ENCODE data around the gene MRPL20.
"Not testable (repeated sequence)": the region's sequence is repeated elsewhere in the genome, so short reads cannot be mapped to it uniquely, and the experiment has no call there.

Gene MRPL20

DNA sequence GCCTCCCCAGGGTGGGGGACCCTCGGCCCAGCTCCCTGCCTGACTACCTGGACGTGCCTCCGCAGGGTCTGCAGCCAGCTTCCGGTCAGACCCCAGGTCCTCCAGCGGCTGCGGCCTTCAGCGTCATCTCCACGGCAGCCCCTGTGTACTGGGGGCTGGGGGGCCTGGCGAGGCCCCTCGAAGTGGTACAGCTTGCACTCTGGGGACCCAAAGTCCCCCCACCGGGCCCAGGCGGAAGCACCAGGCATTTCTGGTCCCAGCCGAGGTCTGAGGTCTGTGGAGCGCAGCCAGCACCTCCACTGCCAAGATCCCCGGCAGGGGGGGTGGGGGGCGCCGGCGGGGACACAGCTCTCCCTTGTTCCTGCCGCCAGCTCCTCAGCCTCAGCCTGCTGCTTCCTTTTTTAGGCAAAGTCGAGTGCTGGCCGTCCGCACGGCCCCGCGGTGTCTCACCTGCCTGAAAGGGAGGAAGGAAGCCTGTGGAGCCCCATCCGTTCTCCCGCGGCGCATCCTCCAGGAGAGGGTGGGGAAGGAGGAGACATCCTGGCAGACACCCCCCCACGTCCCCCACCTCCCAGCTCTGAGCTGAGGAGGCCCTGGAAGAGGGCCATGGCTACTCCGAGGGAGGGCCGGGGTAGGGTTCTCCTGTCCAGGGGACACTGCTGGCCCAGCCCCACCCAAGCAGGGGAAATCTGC lies 27.2 kb upstream of the MRPL20 start:
- H3K4me3 ChIP-seq = peak overlapping the region; percentile 36
- peaks cover 21% of the 10 kb centered on the region for H3K4me1 ChIP-seq
- no peak for DNase-seq (ENCODE audit: low spot score in 2 of 2)
- no peaks in the 10 kb centered on the region for H3K9me3 ChIP-seq
- H3K36me3 ChIP-seq (replicated peaks) = no peaks in the 10 kb centered on the region
- no peaks in the 10 kb centered on the region for H3K27me3 ChIP-seq (ENCODE audit: low read depth)
- in situ Hi-C loops (cut with MboI; ENCODE audit: low sequenced_read_pairs) = no loop called here

DNA sequence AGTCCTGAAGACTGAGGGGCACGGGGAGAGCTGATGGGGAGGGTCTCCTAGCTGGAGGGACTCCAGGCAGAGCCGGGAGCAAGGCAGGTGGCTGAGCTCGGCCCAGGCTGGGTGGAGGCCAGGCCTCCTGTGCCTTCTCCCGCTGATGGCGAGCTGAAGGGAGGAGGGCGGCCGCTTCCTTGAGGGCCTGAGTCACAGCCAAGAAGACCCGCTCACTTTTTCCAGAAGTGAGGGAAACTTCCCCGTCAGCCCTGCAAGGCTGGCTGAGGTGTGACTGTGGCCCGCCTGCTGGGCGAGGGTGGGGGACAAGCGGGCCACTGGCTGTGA lies 26.7 kb upstream of the MRPL20 start:
- H3K27me3 ChIP-seq (ENCODE audit: low read depth) = no peaks in the 10 kb centered on the region
- H3K36me3 ChIP-seq (replicated peaks) = no peaks in the 10 kb centered on the region
- no peak overlapping the region for H3K4me3 ChIP-seq
- in situ Hi-C loops (cut with MboI; ENCODE audit: low sequenced_read_pairs) = no loop called here
- H3K9me3 ChIP-seq = no peaks in the 10 kb centered on the region
- peaks cover 21% of the 10 kb centered on the region for H3K4me1 ChIP-seq
- no peak for DNase-seq (ENCODE audit: low spot score in 2 of 2)

DNA sequence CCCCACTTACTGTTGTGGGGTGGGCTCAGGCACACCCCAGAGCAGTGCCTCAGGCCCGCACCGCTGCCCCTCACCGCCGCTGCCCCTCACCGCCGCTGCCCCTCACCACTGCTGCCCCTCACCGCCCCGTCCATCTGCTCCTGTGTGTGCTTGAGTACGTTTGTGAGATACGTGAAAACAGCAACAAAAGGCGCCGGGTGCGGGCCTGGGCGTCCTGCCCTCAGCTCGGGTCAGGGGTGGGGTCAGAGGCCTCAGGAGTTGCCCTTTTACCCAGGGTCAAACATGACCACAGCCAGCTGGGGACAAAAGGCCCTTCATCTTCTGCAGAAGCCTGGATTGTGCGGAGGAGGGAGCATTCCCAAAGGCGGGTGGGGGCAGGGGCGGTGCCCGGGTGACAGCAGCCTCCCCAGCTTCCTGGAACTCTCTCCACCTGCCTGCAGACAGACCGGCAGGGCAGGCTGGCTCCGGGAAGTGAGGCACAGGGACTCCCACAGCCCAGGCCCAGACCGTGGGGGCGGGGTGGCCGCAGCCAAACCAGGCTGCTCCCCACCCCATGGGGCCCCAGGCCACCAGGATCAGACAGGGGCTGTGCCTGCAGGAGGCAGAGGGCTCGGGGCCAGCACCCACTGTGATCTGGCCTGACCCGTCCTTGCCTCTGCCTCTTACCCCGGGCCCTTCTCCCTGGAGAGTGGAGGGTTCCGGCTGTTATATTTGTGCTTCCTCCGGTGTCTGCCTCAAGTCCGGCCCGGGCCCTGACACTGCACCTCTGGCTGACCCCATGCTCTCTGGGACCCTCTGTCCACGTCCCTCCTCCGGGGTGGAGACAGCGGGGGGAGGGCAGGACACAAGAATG lies 26.1 kb upstream of the MRPL20 start:
- Histone ChIP-seq H3K4me3 (no peak overlapping the region), H3K36me3 (replicated peaks) (no peaks in the 10 kb centered on the region), H3K4me1 (peaks cover 21% of the 10 kb centered on the region), H3K27me3 (ENCODE audit: low read depth) (no peaks in the 10 kb centered on the region), H3K9me3 (no peaks in the 10 kb centered on the region)
- peak; percentile 42 to 75 for DNase-seq (ENCODE audit: low spot score in 2 of 2)
- in situ Hi-C loops (cut with MboI; ENCODE audit: low sequenced_read_pairs) = no loop called here

DNA sequence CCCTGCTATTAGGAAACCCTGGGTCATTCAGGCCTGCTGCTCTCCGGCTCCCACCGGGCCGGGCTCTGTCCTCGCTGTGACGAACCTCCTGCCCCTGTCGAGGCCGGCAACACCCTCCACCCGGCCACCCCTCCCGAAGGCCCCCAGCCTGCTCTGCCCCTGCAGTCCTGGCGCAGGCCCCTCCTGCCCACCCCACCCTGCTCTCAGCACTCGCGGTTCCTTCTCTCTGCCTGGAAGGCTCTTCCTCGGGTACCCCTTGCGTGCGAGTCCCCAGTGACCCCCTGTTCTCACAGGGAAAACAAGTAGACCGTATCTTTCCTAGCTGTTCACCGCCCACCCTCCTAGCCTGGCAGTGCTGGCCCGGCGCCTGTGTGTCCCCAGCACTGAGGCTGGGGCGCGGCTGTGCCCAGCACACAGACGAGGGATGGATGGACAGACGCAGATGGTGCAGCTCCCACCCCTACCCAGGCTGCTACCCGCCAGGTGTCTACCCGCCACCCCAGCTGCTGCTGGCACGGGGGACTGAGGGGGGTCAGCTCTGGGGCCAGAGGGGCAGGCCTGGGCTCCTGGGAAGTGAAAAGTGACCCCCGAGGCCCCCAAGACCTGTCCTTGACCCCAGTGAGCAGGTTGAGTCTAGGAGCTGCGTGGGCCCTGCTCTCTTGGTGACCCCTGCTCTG lies 25.3 kb upstream of the MRPL20 start:
- in situ Hi-C loops (cut with MboI; ENCODE audit: low sequenced_read_pairs) = no loop called here
- peaks cover 21% of the 10 kb centered on the region for H3K4me1 ChIP-seq
- no peaks in the 10 kb centered on the region for H3K9me3 ChIP-seq
- no peaks in the 10 kb centered on the region for H3K27me3 ChIP-seq (ENCODE audit: low read depth)
- H3K36me3 ChIP-seq (replicated peaks) = no peaks in the 10 kb centered on the region
- no peak overlapping the region for H3K4me3 ChIP-seq
- no peak for DNase-seq (ENCODE audit: low spot score in 2 of 2)

DNA sequence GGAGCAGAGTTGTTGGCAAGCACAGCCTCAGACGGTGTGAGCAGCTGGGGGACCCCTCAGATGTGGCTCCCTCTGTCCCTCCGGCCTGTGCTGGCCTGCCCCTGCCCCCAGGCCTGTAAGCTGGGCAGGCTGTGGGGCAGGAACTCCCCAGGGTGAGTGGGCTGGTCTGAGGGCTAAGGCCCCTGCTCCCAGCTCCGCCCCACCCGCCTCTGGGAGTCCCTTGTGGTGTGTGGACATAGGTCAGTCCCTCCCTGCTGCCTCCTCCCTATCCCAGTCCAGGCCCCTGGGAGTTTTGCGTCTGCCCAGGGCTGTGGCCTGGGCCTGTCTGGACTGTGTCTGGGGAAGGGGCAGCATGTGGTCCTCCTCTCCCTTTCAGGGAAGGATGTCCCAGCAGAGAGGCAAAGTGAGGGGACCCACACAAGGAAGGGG lies 24.8 kb upstream of the MRPL20 start:
- no peak overlapping the region for H3K4me3 ChIP-seq
- no peaks in the 10 kb centered on the region for H3K36me3 ChIP-seq (replicated peaks)
- peak in 1 of 2 experiments; percentile 47 for DNase-seq (ENCODE audit: low spot score in 2 of 2)
- H3K27me3 ChIP-seq (ENCODE audit: low read depth) = no peaks in the 10 kb centered on the region
- H3K9me3 ChIP-seq = no peaks in the 10 kb centered on the region
- peaks cover 21% of the 10 kb centered on the region for H3K4me1 ChIP-seq
- in situ Hi-C loops (cut with MboI; ENCODE audit: low sequenced_read_pairs) = no loop called here

DNA sequence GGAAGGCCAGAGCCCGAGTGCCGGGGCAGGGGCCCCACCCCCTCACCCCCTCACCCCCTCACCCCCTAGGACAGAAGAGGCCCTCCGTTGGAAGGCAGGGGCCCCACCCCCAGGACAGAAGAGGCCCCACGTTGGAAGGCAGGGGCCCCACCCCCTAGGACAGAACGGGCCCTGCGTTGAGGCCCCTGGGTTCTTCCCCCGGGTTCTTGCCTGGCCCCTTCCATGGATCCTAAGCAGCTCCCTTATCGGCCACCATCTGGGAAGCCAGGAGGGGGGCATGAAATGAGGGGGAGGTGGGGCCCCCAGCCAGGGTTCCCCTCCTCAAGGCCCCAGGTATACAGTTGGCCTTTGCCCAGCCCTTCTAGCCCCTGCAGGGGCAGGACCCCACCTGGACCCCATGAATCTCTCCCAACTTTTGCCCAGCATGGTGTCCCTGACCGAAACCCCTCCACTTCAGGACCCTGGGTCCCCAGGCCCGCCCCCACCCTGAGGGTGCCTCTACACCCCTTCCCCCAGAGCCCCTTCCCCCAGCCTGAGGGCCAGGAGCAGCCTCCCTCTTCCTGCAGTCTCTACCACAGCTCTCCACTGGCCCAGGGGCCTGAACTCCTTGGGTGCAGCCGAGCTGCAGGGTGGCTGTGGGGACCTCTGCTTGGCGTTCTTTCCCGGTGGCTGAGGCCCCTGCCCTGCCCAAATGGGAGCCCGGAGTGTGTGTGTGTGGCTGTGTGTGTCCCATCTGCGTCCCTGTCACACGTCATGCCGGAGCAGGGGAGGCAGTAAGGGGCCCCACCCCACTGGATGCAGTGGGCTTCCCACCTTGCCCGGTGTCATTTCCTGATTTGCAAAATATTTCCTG lies 24.1 kb upstream of the MRPL20 start:
- Histone ChIP-seq H3K9me3 (no peaks in the 10 kb centered on the region), H3K4me1 (peaks cover 19% of the 10 kb centered on the region), H3K4me3 (no peak overlapping the region), H3K36me3 (replicated peaks) (no peaks in the 10 kb centered on the region), H3K27me3 (ENCODE audit: low read depth) (no peaks in the 10 kb centered on the region)
- in situ Hi-C loops (cut with MboI; ENCODE audit: low sequenced_read_pairs) = no loop called here
- DNase-seq (ENCODE audit: low spot score in 2 of 2) = no peak

DNA sequence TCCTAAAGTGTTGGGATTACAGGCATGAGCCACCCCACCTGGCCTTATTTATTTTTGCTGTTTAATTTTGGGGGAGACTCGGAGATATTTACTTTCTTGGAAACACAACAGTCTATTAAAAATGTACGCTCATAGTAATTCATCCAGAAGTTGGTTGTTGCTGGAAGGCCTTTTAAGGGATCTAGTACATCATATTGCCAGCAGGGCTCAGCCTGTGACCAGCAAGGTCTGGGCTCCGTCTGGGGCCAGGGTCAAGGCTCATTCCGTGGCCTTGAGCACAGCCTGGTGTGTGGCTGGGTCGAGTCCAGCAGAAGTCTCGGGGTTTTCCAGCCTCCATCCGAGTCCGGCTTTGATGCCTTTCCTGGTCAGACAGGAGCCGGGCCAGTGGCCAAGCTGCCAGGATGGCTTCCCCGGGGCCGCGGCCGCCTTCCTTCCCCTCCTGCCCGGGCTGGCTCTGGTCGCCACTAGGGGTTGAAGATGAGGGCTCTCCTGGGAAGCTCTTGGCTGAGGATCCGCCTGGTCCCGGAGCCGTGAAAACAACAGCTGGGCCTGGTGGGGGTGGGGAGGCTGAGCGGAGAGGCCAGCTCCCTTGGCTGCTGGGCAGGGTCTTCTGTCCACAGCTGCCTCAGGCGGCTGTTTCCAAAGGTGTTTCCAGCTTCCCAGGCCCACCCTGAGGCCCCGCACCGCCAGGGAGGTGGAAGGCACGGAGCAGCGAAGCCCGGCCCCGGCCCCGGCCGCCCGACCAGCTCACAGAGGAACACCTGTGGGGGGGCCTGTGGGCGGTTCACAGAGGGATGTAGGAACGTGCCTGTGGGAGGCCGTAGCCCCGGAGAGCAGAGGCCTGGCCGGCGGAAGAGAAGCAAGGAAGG lies 23.3 kb upstream of the MRPL20 start:
- H3K4me1 ChIP-seq = peaks cover 18% of the 10 kb centered on the region
- in situ Hi-C loops (cut with MboI; ENCODE audit: low sequenced_read_pairs) = no loop called here
- no peaks in the 10 kb centered on the region for H3K9me3 ChIP-seq
- H3K27me3 ChIP-seq (ENCODE audit: low read depth) = no peaks in the 10 kb centered on the region
- DNase-seq (ENCODE audit: low spot score in 2 of 2) = no peak
- no peaks in the 10 kb centered on the region for H3K36me3 ChIP-seq (replicated peaks)
- H3K4me3 ChIP-seq = no peak overlapping the region

DNA sequence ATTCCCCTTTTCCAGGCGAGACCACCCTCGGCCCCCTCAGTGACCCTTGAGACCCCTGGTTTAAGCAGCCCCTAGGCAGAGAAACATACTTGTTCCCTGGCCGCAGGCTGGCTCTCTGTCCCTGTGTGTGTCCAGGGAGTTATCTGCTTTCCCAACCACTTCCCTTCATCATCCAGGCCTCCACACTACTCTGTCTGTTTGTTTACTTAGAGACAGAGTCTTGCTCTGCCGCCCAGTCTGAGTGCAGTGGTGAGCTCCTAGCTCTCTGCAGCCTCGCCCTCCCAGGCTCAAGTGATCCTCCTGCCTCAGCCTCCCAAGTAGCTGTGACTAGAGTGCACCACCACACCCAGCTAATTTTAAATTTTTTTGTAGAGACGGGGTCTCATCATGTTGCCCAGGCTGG lies 22.6 kb upstream of the MRPL20 start:
- no peaks in the 10 kb centered on the region for H3K36me3 ChIP-seq (replicated peaks)
- no peaks in the 10 kb centered on the region for H3K27me3 ChIP-seq (ENCODE audit: low read depth)
- no peak overlapping the region for H3K4me3 ChIP-seq
- DNase-seq (ENCODE audit: low spot score in 2 of 2) = no peak
- peaks cover 13% of the 10 kb centered on the region for H3K4me1 ChIP-seq
- H3K9me3 ChIP-seq = no peaks in the 10 kb centered on the region
- in situ Hi-C loops (cut with MboI; ENCODE audit: low sequenced_read_pairs) = no loop called here

DNA sequence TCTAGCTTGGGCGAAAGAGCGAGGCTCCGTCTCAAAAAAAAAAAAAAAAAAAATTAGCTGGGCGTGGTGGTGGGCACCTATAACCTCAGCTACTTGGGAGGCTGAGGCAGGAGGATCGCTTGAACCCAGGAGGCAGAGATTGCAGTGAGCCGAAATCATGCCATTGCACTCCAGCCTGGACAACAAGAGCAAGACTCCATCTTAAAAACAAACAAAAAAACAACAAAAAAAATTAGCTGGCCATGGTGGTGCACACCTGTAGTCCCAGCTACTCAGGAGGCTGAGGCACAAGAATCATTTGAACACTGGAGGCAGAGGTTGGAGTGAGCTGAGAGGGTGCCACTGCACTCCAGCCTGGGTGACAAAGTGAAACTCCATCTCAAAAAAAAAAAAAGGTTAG lies 21.9 kb upstream of the MRPL20 start:
- peaks cover 11% of the 10 kb centered on the region for H3K4me1 ChIP-seq
- in situ Hi-C loops (cut with MboI; ENCODE audit: low sequenced_read_pairs); H3K27me3 ChIP-seq (ENCODE audit: low read depth); H3K9me3 ChIP-seq; H3K4me3 ChIP-seq; DNase-seq (ENCODE audit: low spot score in 2 of 2); H3K36me3 ChIP-seq (replicated peaks): not testable (repeated sequence)

DNA sequence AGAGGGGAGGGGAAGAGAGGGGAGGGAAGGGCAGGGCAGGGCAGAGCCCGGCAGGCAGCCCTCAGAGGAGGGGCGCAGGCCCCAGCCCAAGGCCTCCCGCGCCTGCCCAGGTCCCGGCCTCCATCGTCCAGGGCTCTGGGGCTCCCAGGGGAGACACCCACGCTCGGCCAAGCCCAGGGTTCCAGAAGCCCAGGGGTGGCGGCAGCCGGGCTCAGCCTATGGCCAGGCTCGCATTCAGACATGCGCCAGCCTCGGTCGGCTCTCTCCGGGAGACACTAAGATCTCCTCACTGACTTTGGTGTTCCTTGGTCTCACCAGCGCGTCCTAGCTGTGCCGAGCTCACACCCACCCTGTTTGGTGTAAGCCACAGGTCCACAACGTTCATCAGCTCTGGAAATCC lies 21.1 kb upstream of the MRPL20 start:
- no peaks in the 10 kb centered on the region for H3K36me3 ChIP-seq (replicated peaks)
- no peaks in the 10 kb centered on the region for H3K9me3 ChIP-seq
- peaks cover 4% of the 10 kb centered on the region for H3K4me1 ChIP-seq
- no peak for DNase-seq (ENCODE audit: low spot score in 2 of 2)
- in situ Hi-C loops (cut with MboI; ENCODE audit: low sequenced_read_pairs) = no loop called here
- no peaks in the 10 kb centered on the region for H3K27me3 ChIP-seq (ENCODE audit: low read depth)
- H3K4me3 ChIP-seq = no peak overlapping the region

DNA sequence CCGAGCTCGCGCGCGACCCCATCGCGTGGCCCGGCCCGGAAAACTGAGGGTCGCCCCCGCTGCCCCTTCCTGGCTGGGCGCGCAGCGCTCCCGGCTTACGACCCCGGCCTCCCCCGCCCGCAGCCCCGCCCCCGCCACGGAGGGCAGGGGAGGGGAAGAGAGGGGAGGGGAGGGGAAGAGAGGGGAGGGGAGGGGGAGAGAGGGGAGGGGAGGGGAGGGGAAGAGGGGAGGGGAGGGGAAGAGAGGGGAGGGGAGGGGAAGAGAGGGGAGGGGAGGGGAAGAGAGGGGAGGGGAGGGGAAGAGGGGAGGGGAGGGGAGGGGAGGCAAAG lies 20.7 kb upstream of the MRPL20 start:
- Histone ChIP-seq H3K4me1 (peaks cover 2% of the 10 kb centered on the region; the same call in 1 of the 2 replicates), H3K4me3 (peak overlapping the region; percentile 19; the same call in 1 of the 2 replicates), H3K9me3 (no peaks in the 10 kb centered on the region), H3K27me3 (ENCODE audit: low read depth) (no peaks in the 10 kb centered on the region), H3K36me3 (replicated peaks) (no peaks in the 10 kb centered on the region)
- in situ Hi-C loops (cut with MboI; ENCODE audit: low sequenced_read_pairs) = no loop called here
- DNase-seq (ENCODE audit: low spot score in 2 of 2) = no peak

DNA sequence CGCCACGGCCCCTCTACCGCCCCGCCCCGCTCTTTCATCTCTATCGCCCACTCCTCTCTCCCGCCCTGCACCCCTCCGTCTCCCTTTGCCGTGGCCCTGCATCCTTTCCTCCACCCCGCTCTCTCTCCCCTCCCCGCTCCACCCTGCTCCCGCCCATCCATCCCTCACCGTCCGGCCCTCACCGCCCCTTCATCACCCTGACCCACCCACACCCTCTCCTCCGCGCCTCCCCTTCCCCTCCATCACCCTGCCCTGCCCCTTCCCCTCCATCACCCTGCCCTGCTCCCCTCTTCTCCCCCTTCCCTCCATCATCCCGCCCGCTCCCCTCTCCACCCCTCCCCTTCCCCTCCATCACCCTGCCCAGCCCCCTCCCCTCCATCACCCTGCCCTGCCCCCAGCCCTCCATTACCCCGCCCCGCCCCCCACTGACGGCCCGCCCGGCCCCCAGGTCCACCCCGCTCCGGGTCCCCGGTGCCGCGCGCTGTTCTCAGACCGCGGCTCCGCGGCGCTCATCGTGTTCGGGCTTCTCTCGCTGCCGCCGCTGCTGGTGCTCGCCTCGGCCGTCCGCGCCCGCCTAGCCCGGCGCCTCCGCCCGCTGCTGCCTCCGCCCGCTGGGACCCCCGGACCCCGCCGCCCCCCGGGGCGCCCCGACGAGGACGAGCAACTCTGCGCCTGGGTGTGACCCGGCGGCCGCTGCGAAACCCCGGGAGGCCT lies 20.2 kb upstream of the MRPL20 start:
- peak overlapping the region; percentile 19; the same call in 1 of the 2 replicates for H3K4me3 ChIP-seq
- DNase-seq (ENCODE audit: low spot score in 2 of 2) = peak; percentile 35 to 87
- H3K4me1 ChIP-seq = peaks cover 2% of the 10 kb centered on the region; the same call in 1 of the 2 replicates
- H3K27me3 ChIP-seq (ENCODE audit: low read depth) = no peaks in the 10 kb centered on the region
- no peaks in the 10 kb centered on the region for H3K9me3 ChIP-seq
- in situ Hi-C loops (cut with MboI; ENCODE audit: low sequenced_read_pairs) = no loop called here
- no peaks in the 10 kb centered on the region for H3K36me3 ChIP-seq (replicated peaks)

All from HAP-1 (cell line).